KOPT-K1 (cell line): ENCODE measurements around the gene CHPF2.

Experiments
- H3K27ac ChIP-seq: fragments of 200-600 bp; sonication (generic); 2 replicates; pipeline ENCODE4 v1.5.1; 2016; ENCODE audit warnings: antibody characterized with exemption, mild to moderate bottlenecking, low read depth, low read length; ENCODE audit not compliant: poor library complexity, severe bottlenecking
- H3K36me3 ChIP-seq: fragments of 200-600 bp; sonication (generic); 2 replicates; pipeline ENCODE4 v1.5.1; 2017; ENCODE audit warnings: antibody characterized with exemption, mild to moderate bottlenecking, low read length, moderate library complexity; ENCODE audit not compliant: insufficient read depth
- H3K9me3 ChIP-seq: fragments of 200-600 bp; sonication (generic); 2 replicates; pipeline ENCODE4 v1.5.1; 2017; ENCODE audit warnings: antibody characterized with exemption, low read length, mild to moderate bottlenecking; ENCODE audit not compliant: insufficient read depth, poor library complexity, severe bottlenecking

CHPF2 gene

GRCh38 chr7:151245360-151246101 is 13.2 kb downstream of the CHPF2 start:
- no peak overlapping the region for H3K27ac ChIP-seq
- no peaks in the 10 kb centered on the region for H3K9me3 ChIP-seq
- H3K36me3 ChIP-seq: peaks cover 9% of the 10 kb centered on the region; the same call in 1 of the 2 replicates

- Histone ChIP-seq H3K9me3 (no peaks in the 10 kb centered on the region), H3K27ac (no peak overlapping the region)
Measured at GRCh38 chr7:151246102-151246850, 14.0 kb downstream of the CHPF2 start.

GRCh38 chr7:151246851-151247580 is 14.7 kb downstream of the CHPF2 start:
- Histone ChIP-seq H3K36me3 (no peaks in the 10 kb centered on the region), H3K9me3 (no peaks in the 10 kb centered on the region), H3K27ac (no peak overlapping the region)

More at GRCh38 chr7:151246102-151246850, 14.0 kb downstream of the CHPF2 start:
- peaks cover 2% of the 10 kb centered on the region; the same call in 1 of the 2 replicates for H3K36me3 ChIP-seq

- H3K9me3 ChIP-seq: no peaks in the 10 kb centered on the region
- H3K27ac ChIP-seq: no peak overlapping the region
- H3K36me3 ChIP-seq: no peaks in the 10 kb centered on the region
Measured at GRCh38 chr7:151247611-151248345, 15.5 kb downstream of the CHPF2 start.

- Histone ChIP-seq H3K27ac (no peak within 1 kb of the TSS), H3K9me3 (no peaks in the 10 kb centered on the region), H3K36me3 (no peaks in the 10 kb centered on the region)
Measured at GRCh38 chr7:151248346-151249033, 16.2 kb downstream of the CHPF2 start, which contains the start of gene SMARCD3. Gene SMARCD3 (minus strand): TSS chr7:151248694. CDS start chr7:151248562, 132 bp downstream.

GRCh38 chr7:151249034-151249731 is 16.9 kb downstream of the CHPF2 start:
- H3K9me3 ChIP-seq: no peaks in the 10 kb centered on the region
- H3K36me3 ChIP-seq: no peaks in the 10 kb centered on the region
- H3K27ac ChIP-seq: no peak overlapping the region

- Histone ChIP-seq H3K9me3 (no peaks in the 10 kb centered on the region), H3K27ac (no peak overlapping the region), H3K36me3 (no peaks in the 10 kb centered on the region)
Measured at GRCh38 chr7:151249732-151250072, 17.4 kb downstream of the CHPF2 start.

GRCh38 chr7:151250181-151251132 is 18.2 kb downstream of the CHPF2 start:
- H3K9me3 ChIP-seq: no peaks in the 10 kb centered on the region
- no peaks in the 10 kb centered on the region for H3K36me3 ChIP-seq
- no peak overlapping the region for H3K27ac ChIP-seq

GRCh38 chr7:151251328-151251688 is 19.0 kb downstream of the CHPF2 start:
- Histone ChIP-seq H3K36me3 (no peaks in the 10 kb centered on the region), H3K27ac (no peak overlapping the region), H3K9me3 (no peaks in the 10 kb centered on the region)

GRCh38 chr7:151251689-151252560 is 19.6 kb downstream of the CHPF2 start:
- H3K27ac ChIP-seq: no peak overlapping the region
- no peaks in the 10 kb centered on the region for H3K36me3 ChIP-seq
- H3K9me3 ChIP-seq: no peaks in the 10 kb centered on the region

GRCh38 chr7:151252561-151252835 is 20.2 kb downstream of the CHPF2 start:
- Histone ChIP-seq H3K9me3 (no peaks in the 10 kb centered on the region), H3K36me3 (no peaks in the 10 kb centered on the region), H3K27ac (no peak overlapping the region)

- no peak overlapping the region for H3K27ac ChIP-seq
- H3K36me3 ChIP-seq: no peaks in the 10 kb centered on the region
- H3K9me3 ChIP-seq: no peaks in the 10 kb centered on the region
Measured at GRCh38 chr7:151252961-151253711, 20.9 kb downstream of the CHPF2 start.
